Mucosa of descending colon (tissue), 3 donors: ENCODE measurements around the gene ITGA7. TPM values are rescaled to one million over a fixed set of nuclear protein-coding genes. Genes with fewer than 3 reads are reported as not detected.

ENCODE experiments used
- ATAC-seq: fragments of 200-7000 bp; cut with Tn5 transposase; one replicate; pipeline ENCODE4 v1.9.1; 2020; ENCODE audit warnings: mild to moderate bottlenecking, moderate library complexity
- DNase-seq, 3 donors: peaks; one replicate each; pipeline ENCODE4 v3.0.0-alpha.2; 2020
- H3K36me3 ChIP-seq: fragments of 200-600 bp; one replicate; pipeline ENCODE4 v1.8.0; 2021; ENCODE audit warnings: low read depth, mild to moderate bottlenecking
- H3K4me1 ChIP-seq: fragments of 200-600 bp; one replicate; pipeline ENCODE4 v1.8.0; 2021; ENCODE audit warnings: low read depth, mild to moderate bottlenecking
- H3K4me3 ChIP-seq: fragments of 200-600 bp; one replicate; pipeline ENCODE4 v1.8.0; 2021; ENCODE audit warnings: mild to moderate bottlenecking
- H3K9me3 ChIP-seq: fragments of 200-600 bp; one replicate; pipeline ENCODE4 v1.8.0; 2021; ENCODE audit warnings: mild to moderate bottlenecking
- CTCF ChIP-seq: fragments of 200-600 bp; IDR thresholded peaks from one replicate; pipeline ENCODE4 v1.8.0; 2022; ENCODE audit warnings: antibody characterized with exemption, mild to moderate bottlenecking
- intact Hi-C, 2 donors: fragments of 100-400 bp; cut with DNase I in 1 of 2; cut with micrococcal nuclease in 1 of 2; formaldehyde crosslinking; loops; one replicate each; pipeline versions ENCODE4 v1.11.0 to v1.11.1; 2022; cut with DNase I, micrococcal nuclease
- total RNA-seq, 3 donors: library from RNA; stranded (reverse); fragmentation: NEBNext Ultra II Directional in 2 of 3; extraction: Animal tissue kit (Norgen Biotek cat#: 25700) in 2 of 3; gene quantifications; one replicate each; pipeline versions ENCODE4 v1.2.1 to v1.2.4, GENCODE V29; 2021 to 2023
- donor health status: DM: no; HTN: no; CAD: no; lungs with moderate emphysema.
- donor health status: DM: no; HTN: no; CAD: no.
- donor health status: DM: no; HTN: yes; CAD: no.

Gene ITGA7
- total RNA-seq, 3 donors from 2014 or later, result 16.5 to 449 (median 46.0) TPM

DNA sequence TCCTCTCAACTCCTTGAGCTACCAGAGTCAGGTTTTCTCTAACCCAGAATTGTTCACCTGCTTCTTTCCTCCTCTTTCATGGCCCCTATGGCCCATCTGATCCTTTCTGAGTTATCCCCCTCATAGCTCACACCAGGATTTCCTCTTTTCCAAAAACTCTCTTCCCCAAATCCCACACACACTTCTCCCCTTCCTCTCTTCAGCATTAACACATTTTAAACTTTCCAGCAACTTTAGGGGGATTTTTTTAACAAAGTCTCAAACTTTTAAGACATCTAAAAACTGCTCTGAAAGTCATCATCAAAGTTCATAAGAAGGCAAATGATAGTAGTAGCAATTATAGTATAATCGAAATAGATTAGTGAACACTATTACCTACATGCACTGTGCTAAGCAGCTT, 63.1 kb downstream of the ITGA7 start:
- ATAC-seq, result no peak
- intact Hi-C loops, result no loop called here
- TF ChIP-seq CTCF, result no peak

DNA sequence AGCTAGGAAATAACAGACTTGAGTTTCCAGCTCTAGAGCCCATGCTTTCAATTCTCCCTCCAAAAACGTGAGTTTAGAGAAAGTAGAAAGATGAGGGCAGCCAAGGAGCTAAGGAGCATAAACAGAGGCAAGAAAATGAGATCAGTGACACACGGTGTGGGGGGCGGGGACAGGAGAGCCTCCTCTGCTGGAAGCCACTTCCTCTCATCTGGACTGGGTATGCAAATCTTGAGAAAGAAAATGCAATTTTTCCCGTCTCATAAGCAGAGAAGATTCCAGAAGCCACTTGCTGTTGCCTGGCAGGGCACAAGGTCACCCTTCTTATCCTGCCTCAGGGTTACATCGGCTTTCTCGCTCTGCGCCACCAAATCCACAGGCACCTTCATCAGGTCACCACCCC, 65.0 kb downstream of the ITGA7 start:
- Histone ChIP-seq H3K9me3 (no peaks in the 10 kb centered on the region), H3K4me3 (no peak overlapping the region), H3K4me1 (no peaks in the 10 kb centered on the region), H3K36me3 (no peaks in the 10 kb centered on the region)
- TF ChIP-seq CTCF, result no peak
- DNase-seq (no peak), ATAC-seq (no peak)
- intact Hi-C loops, result no loop called here

More for the DNA sequence above, 63.1 kb downstream of the ITGA7 start:
- no peaks in the 10 kb centered on the region for H3K36me3 ChIP-seq
- H3K4me1 ChIP-seq, result no peaks in the 10 kb centered on the region
- no peak overlapping the region for H3K4me3 ChIP-seq
- no peaks in the 10 kb centered on the region for H3K9me3 ChIP-seq
- DNase-seq, result no peak

DNA sequence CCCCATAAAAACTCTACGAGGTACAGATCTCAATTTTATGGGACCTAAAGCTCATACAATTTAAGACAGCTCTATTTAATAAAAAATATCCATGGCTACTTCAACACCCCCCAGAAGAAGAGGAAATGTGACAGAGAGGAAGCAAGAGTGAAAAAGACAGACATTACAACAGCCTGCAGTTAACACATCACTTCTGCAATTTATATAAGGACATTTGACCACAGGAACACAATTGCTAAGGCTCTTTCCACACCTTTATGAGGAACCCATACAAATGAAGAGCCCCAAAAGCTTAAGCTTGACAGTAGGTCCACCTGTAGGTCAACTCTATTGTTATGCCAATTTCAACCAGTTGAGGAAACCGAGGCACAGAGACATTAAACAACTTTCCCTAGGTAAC, 65.4 kb downstream of the ITGA7 start:
- H3K36me3 ChIP-seq, result no peaks in the 10 kb centered on the region
- no peak overlapping the region for H3K4me3 ChIP-seq
- ATAC-seq, result no peak
- no peaks in the 10 kb centered on the region for H3K4me1 ChIP-seq
- no peak for DNase-seq
- H3K9me3 ChIP-seq, result no peaks in the 10 kb centered on the region
- no peak for TF ChIP-seq CTCF
- intact Hi-C loops, result no loop called here

DNA sequence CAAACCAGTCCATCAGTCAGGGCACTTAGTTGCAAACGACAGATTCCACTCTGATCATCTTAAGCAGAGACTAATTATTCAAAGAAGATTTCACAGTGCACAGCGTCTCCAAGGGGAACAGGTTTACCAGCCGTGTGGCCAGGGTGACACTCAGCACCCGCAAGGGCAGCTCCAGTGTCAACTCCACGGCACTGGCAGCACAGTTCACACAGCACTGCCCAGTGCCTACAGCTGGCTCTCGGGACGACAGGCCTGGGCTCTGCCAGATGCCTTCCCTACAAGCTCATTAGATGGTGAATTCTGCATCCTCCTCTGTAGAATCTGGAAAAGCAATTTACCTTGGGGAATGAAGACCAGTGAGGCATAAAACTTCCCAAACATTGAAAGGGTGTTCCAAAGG, 66.1 kb downstream of the ITGA7 start:
- no peaks in the 10 kb centered on the region for H3K4me1 ChIP-seq

DNA sequence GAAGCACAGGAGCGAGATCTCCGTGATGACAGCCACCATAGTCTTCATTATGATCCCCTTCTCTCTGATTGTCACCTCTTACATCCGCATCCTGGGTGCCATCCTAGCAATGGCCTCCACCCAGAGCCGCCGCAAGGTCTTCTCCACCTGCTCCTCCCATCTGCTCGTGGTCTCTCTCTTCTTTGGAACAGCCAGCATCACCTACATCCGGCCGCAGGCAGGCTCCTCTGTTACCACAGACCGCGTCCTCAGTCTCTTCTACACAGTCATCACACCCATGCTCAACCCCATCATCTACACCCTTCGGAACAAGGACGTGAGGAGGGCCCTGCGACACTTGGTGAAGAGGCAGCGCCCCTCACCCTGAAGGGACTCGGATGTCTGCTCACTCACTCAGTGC, 70.2 kb downstream of the ITGA7 start:
- intact Hi-C loops, result no loop called here
- H3K9me3 ChIP-seq, result no peaks in the 10 kb centered on the region
- H3K4me1 ChIP-seq, result no peaks in the 10 kb centered on the region
- no peaks in the 10 kb centered on the region for H3K36me3 ChIP-seq
- no peak for TF ChIP-seq CTCF
- no peak overlapping the region for H3K4me3 ChIP-seq
- no peak for DNase-seq
- ATAC-seq, result peak; percentile 16

More for the DNA sequence above, 66.1 kb downstream of the ITGA7 start:
- intact Hi-C loops, result no loop called here
- DNase-seq, result no peak
- no peak overlapping the region for H3K4me3 ChIP-seq
- H3K9me3 ChIP-seq, result no peaks in the 10 kb centered on the region
- H3K36me3 ChIP-seq, result no peaks in the 10 kb centered on the region
- TF ChIP-seq CTCF, result no peak
- ATAC-seq, result no peak

DNA sequence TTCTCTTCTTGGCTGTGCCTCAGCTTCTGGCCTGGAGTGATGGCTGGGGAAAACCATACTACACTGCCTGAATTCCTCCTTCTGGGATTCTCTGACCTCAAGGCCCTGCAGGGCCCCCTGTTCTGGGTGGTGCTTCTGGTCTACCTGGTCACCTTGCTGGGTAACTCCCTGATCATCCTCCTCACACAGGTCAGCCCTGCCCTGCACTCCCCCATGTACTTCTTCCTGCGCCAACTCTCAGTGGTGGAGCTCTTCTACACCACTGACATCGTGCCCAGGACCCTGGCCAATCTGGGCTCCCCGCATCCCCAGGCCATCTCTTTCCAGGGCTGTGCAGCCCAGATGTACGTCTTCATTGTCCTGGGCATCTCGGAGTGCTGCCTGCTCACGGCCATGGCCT, 70.9 kb downstream of the ITGA7 start, which contains the start of gene OR10P1:
OR10P1 (plus strand) TSS at position 40 of the 400 bp plus-strand sequence; CDS start at position 40, 0 bp downstream.
- Histone ChIP-seq H3K4me1 (no peaks in the 10 kb centered on the region), H3K9me3 (no peaks in the 10 kb centered on the region), H3K36me3 (no peaks in the 10 kb centered on the region), H3K4me3 (no peak within 1 kb of the TSS)
- no peak for TF ChIP-seq CTCF
- intact Hi-C loops, result no loop called here
- DNase-seq (no peak), ATAC-seq (no peak)
